ENCODE results near the gene SMPDL3B.
"Not testable (repeated sequence)": the region's sequence is repeated elsewhere in the genome, so short reads cannot be mapped to it uniquely, and the experiment has no call there.

The SMPDL3B gene

DNA sequence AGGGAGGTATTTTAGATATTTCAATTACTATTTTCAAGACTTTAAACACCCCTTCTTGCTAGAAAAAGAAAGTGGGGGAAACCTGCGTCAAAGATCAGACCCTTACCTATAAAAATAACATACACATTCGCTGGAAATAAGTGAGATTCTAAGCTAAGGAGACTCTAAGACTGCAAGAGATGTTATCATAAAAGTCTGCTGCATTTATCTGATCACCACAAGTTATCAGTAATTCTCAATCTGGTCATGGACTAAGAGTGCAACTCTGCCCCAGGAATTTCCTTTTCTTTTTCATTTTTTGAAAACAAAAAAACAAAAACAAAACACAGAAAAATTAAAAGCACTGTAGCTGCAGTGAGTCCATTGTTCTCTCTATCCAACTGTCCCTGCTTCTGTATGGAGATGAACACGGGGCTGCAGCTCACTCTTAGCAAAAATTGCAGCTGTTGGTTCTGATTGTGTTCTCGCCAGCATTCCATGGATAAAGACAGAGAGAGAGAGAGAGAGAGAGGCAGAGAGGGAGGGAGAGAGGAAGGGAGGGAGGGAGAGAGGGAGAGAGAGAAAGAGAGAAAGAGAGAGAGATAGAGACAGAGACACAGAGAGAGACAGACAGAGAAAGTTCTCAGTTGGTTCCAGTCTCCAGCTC is 39.1 kb downstream of the SMPDL3B start:
- no peak for DNase-seq

DNA sequence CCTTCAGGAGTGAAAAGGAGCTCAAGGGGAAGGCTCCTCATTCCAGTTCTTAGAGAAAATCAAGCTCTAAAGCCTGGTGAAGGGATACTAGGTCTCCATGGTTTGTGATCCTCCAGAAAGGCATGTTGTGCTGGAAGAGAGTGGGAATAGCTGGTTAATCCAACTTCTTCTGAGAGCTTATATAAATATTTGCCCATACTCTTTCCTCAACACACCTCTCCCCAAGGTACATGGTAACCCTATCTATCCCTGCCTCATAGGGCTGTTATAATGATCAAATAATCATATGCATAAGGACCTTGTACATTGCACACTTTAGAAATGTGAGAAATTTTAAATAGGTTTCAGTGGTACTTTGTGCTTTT is 39.6 kb downstream of the SMPDL3B start:
- DNase-seq, result no peak

DNA sequence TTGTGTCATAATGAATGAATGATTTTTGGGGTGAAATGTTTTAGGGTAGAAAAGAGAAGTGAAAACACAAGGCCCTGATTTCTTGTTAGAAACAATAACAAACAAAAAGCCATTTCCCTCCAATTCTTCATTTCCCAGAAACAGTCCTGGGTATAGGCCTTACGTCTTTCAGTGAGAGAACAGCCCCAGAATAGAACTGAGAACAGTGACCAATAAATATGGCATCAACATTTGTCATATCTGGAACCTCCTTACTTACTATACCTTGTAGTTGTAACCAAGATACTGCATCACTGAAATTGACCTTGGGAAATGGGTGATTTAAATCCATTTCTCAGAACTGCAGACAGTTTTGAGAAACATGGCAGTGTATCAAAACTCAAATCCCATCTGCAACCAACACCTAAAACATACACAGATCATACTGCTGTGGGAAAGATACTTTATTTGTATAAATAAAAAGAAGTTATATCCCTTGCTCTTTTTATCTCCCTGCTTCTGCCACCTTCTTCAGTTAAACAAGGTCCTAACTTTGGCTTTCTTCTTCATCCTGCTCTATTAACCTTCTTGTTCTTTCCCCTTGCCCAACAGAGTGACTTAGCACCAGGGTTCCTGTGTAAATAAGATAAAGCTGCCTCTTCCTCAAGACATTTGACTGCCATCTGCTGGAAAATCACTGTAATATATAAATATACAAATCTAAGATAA is 44.5 kb downstream of the SMPDL3B start:
- DNase-seq, result peak; percentile 83 to 89

DNA sequence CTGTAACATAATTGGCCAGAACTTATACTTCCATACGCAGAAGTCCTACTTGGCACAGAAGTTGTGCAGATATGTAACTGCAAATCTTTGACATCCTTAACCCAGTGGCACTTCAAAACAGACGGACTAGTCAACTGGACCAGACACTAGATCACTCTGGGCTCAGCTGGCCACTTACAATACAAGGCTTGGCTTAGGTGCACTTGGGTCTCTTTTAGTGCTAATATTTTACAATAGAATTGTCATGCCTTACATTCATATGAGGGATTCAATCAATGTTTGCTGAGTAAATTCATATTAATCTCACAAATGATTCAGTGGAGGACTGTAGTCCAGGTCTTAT is 45.0 kb downstream of the SMPDL3B start:
- no peak for DNase-seq

DNA sequence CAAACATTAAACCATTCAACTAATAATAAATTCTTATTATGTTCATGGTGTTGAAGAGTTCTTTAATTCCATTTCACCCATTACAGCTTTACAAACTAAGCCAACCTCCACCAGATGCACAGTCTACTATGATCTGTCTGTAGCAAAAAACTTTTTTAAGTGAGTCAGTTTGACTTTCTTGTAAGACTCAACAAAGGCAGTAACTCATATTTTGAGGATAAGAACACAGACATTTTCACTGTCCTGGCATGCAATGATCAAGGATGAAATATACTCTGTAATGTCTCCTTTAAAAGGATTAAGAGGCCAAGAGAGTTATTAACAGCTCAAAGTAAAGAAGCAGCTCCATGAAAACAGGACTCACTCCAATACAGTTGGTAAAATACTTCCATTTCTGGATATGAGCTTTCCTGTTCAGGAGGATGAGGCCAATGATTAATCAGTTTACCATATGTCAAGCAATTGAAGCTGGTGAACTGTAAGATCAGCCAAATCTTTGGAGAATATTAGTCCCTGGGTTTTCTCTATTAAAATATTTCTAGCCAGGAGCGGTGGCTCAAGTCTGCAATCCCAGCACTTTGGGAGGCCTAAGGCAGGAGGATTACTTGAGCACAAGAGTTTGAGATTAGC is 45.5 kb downstream of the SMPDL3B start:
- DNase-seq, result no peak

DNA sequence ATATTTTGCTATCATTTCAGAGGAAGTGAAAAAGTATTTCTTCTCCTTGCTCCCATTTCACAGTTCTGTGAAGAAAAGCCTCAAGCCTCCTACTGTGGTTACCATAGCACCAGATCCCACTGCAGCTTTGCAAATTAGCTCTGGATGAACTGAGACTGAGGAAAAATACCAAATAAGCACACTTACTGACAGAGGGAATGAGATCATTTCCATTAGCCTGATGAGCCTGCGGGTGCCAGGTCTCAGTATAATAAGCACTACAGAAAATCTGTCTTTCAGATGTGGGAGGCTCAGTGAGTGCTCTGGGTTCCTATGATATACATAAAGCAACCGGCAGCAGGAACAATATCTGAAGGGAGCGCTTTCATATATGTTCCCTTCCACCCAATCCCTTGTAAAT is 46.3 kb downstream of the SMPDL3B start:
- DNase-seq, result no peak

DNA sequence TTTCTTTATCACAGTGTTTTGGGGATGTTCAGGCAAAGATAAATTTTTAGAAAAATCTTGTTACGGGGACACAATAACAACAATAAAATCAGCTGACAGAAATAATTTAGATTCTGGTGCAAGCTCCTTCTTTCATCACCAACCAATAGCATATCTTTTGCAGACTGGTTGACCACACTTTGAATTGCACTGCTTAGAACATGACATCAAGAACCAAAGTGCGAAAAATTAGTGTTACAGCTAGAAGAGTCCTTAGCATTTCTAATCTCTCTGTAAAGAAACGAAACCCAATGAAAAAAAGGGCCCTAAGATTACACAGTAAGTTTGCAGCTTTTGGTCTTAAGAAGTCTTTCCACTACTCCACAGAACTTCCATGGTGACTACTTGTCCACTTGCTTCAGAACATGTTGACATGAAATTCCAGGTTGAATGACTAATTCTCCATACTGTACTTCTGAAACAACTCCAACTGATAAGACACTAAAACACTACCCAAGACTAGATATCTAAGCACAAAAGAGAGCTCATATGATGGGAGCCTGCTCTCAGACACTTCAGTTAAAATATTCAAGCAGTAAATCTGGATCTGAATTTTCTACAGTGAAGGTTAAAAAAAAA is 56.2 kb downstream of the SMPDL3B start:
- DNase-seq, result no peak

DNA sequence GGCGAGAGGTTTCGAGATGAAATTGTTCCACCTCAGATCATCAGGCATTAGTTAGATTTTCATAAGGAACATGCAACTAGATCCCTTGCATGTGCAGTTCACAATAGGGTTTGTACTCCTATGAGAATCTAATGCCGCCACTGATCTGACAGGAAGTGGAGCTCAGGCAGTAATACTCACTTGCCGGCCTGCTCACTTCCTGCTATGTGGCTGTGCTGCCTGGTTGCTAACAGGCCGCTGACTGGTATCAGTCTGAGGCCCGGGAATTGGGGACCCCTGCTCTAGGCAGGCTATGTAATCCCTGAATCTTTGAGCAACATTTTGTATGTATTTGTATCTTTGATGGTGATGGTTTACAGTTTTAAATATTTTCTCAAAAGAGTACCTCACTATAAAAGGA is 57.5 kb downstream of the SMPDL3B start:
- DNase-seq, result peak; percentile 76 to 78

DNA sequence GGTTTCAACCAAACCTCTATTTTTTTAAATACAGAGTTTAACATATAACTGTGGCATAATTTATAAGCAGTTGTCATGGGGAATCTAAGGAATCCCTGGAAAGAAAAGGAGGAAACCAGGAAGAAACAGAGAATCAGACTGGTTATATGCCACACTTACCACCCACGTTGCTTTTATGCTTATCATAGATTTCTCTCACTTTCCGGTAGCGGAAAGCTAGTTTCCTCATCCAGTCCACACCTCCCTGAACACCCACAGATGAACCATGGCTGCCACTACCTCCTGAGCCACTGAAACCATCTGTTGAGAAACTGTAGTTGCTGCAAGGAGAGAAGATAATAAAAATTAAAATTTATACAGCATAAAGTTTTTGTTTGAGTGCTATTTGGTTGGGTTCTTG is 58.4 kb downstream of the SMPDL3B start:
- no peak for DNase-seq

DNA sequence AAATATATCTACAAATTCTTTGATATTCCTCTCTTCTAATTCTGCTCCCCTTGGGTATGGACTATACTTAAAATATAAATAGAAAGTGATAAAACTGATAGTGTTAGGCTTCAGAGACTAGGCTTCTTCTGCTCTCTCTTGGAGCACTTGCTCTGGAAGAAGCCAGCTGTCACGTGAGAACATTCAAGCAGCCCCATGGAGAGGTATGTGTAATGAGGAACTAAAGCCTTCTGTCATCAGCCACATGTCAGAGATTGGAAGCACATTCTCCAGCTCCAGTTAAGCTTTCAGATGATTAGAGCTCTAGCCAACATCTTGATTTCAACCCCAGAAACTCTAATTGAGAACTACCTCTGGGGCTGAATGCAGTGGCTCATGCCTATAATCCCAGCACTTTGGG is 59.3 kb downstream of the SMPDL3B start:
- DNase-seq, result peak; percentile 87

DNA sequence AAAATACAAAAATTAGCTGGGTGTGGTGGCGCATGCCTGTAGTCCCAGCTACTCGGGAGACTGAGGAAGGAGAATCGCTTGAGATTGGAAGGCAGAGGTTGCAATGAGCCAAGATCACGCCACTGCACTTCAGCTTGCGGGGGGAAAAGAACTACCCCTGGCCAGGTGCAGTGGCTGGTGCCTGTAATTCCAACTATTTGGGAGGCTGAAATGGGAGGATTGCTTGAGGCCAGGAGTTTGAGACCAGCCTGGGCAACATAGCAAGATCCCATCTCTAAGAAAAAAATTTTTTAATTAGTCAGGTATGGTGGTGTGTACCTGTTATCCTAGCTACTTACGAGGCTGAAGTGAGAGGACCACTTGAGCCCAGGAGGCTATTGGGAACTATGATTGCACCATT is 59.7 kb downstream of the SMPDL3B start:
- DNase-seq, result not testable (repeated sequence)

DNA sequence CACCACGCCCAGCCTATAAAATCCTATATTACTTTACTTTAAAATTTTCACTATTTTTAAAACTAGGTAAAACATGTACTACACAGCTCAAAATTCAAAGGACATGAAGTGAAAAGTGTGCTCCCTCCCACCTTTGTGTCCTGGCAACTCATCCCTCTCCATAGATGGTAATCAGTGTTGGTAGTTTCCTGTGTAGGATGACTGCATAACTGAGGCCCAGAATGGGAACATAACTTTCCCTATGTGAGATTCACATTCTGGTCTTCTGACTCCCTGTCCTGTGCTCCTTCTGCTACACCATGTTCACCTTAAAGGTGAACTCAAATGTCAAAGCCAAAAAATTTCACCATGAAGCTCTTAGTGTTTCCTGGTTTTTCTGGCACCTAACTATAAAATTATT is 64.3 kb downstream of the SMPDL3B start:
- DNase-seq, result no peak

DNA sequence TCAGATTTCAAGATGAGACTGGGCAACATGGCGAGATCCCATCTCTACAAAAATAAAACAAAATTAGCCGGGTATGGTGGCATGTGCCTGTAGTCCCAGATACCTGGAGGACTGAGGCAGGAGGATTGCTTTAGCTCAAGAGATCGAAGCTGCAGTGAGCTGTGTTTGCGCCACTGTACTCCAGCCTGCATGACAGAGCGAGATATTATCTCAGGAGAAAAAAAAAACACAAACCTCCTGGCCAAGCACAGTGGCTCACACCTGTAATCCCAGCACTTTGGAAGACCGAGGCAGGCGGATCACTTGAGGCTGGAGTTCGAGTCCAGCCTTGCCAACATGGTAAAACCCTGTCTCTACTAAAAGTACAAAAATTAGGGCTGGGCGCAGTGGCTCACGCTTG is 67.8 kb downstream of the SMPDL3B start:
- no peak for DNase-seq

DNA sequence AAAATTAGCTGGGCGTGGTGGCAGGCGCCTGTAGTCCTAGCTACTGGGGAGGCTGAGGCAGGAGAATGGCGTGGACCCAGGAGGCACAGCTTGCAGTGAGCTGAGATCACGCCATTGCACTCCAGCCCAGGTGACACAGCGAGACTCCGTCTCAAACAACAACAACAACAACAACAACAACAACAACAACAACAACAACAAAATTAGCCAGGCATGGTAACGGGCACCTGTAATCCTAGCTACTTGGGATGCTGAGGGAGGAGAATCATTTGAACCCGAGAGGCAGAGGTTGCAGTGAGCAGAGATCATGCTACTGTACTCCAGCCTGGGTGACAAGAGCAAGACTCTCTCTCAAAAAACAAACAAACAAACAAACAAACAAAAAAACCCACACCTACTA is 68.3 kb downstream of the SMPDL3B start:
- DNase-seq, result not testable (repeated sequence)

All from Kasumi-1 (cell line).